Subcutaneous abdominal adipose tissue (tissue), 5 donors: ENCODE results near the gene TSPAN14.

Source experiments
- H3K27ac ChIP-seq: one replicate; pipeline ENCODE4 v1.7.0; 2013; ENCODE audit warnings: low read depth, mild to moderate bottlenecking, inconsistent platforms, low read length, moderate library complexity
- H3K27me3 ChIP-seq, 5 donors: one replicate each; pipeline ENCODE4 v1.7.0; 2013; ENCODE audit warnings: low read length in 5 of 5, inconsistent platforms in 1 of 5; ENCODE audit not compliant: control insufficient read depth in 5 of 5, insufficient read depth in 4 of 5
- H3K36me3 ChIP-seq, 5 donors: one replicate each; pipeline ENCODE4 v1.7.0; 2013; ENCODE audit warnings: low read length in 5 of 5; ENCODE audit not compliant: control insufficient read depth in 5 of 5, insufficient read depth in 5 of 5
- H3K4me1 ChIP-seq, 5 donors: one replicate each; pipeline ENCODE4 v1.7.0; 2013; ENCODE audit warnings: low read length in 5 of 5, mild to moderate bottlenecking in 3 of 5, moderate library complexity in 1 of 5; ENCODE audit not compliant: control insufficient read depth in 5 of 5, insufficient read depth in 5 of 5
- H3K4me3 ChIP-seq, 5 donors: one replicate each; pipeline ENCODE4 v1.7.0; 2013; ENCODE audit warnings: low read length in 5 of 5, low read depth in 1 of 5
- H3K9ac ChIP-seq, 5 donors: one replicate each; pipeline ENCODE4 v1.7.0; 2013; ENCODE audit warnings: low read length in 5 of 5, mild to moderate bottlenecking in 4 of 5, moderate library complexity in 3 of 5
- H3K9me3 ChIP-seq, 5 donors: one replicate each; pipeline ENCODE4 v1.7.0; 2013; ENCODE audit warnings: low read length in 5 of 5; ENCODE audit not compliant: control insufficient read depth in 5 of 5
- donor health status: healthy.
- donor health status: healthy.
- donor health status: healthy.
- donor health status: healthy.
- donor health status: healthy.

The TSPAN14 gene

DNA sequence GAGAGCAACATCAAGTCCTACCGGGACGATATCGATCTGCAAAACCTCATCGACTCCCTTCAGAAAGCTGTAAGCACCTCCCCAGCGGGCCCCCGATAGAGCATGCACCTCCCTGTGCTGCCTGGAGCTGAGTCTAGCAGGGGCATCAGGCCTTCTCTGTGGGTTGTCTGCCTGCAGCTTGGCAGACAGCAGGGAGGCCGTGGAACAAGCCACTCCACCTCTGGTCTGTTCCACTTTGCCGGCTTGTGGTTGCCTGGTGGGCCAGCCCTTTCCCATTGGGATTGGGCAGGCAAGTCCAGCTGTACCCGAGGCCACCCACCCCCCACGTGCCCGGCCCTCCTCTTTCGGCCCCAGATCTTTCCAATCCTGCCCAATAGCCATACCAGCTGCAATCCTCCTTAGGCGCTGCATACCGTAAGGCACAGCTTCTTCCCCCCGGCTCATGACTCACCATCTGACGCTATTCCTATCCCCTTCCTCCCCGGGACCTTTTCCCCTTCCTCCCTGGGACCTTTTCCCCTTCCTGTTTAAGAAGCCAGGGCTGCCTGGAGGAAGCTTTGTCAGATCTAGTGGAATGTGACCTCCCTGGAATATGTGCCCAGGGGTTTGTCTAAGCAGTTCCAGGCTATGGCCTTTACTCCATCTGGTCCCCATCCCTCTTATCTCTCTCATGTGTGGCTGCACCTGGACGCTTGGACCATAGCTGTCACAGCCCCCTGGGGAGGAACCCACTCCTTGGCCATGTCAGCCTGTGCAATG lies 55.5 kb downstream of the TSPAN14 start:
- peaks cover 7 to 73% (median 70%) of the 10 kb centered on the region in 5 donors for H3K36me3 ChIP-seq
- peak overlapping the region in 4 of 5 donors; percentile 15 to 63 (median 54) for H3K9ac ChIP-seq
- H3K4me1 ChIP-seq: peaks cover 19 to 76% (median 58%) of the 10 kb centered on the region in 5 donors
- H3K4me3 ChIP-seq: peak overlapping the region in 1 of 5 donors; percentile 17
- H3K27me3 ChIP-seq: no peaks in the 10 kb centered on the region
- H3K9me3 ChIP-seq: no peaks in the 10 kb centered on the region
- peak overlapping the region; percentile 92 for H3K27ac ChIP-seq

DNA sequence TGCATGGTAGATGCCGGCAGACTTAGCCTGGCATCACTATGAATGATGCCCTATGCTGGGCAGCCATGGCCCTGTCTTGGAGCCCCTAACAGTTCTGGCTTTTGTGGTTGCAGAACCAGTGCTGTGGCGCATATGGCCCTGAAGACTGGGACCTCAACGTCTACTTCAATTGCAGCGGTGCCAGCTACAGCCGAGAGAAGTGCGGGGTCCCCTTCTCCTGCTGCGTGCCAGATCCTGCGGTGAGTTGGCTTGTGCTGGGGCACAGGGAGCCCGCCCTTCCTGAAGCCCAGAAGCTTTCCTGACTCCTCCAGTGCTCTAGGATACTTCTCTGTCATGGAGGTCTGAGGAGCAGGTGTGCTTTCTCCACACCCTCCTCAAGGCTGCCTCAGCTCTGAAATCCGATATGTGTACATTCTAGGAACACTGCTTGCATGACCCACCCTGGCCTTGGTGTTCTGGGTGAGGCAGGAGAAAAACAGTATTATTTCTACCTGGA lies 58.0 kb downstream of the TSPAN14 start:
- peak overlapping the region; percentile 92 for H3K27ac ChIP-seq

DNA sequence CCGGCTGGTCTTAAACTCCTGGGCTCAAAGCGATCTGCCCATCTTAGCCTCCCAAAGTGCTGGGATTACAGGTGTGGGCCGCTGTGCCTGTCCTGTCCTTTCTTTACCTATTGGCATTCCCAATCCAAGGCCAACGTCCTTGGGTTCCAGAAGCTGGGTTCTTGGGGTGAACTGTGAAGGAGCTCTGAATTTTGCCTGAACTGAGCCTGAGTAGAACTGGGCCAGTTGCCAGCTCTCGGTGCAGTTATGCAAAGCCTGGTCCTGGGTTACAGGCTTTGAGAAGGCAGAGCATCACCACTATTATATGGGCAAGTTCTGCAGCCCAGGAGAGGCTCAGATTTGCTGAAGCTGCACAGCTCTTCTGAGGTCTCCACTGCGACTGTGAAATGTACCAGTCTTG lies 59.0 kb downstream of the TSPAN14 start:
- Histone ChIP-seq H3K4me3 (no peak overlapping the region), H3K9me3 (no peaks in the 10 kb centered on the region), H3K36me3 (peaks cover 7 to 98% (median 93%) of the 10 kb centered on the region in 5 donors), H3K27me3 (no peaks in the 10 kb centered on the region), H3K9ac (no peak overlapping the region), H3K27ac (no peak overlapping the region), H3K4me1 (peaks cover 19 to 66% (median 48%) of the 10 kb centered on the region in 5 donors)

More for the DNA sequence above, 58.0 kb downstream of the TSPAN14 start:
- Histone ChIP-seq H3K9me3 (no peaks in the 10 kb centered on the region), H3K36me3 (peaks cover 7 to 92% (median 85%) of the 10 kb centered on the region in 5 donors), H3K4me3 (no peak overlapping the region), H3K27me3 (no peaks in the 10 kb centered on the region), H3K9ac (peak overlapping the region in 1 of 5 donors; percentile 19), H3K4me1 (peaks cover 15 to 65% (median 44%) of the 10 kb centered on the region in 5 donors)

DNA sequence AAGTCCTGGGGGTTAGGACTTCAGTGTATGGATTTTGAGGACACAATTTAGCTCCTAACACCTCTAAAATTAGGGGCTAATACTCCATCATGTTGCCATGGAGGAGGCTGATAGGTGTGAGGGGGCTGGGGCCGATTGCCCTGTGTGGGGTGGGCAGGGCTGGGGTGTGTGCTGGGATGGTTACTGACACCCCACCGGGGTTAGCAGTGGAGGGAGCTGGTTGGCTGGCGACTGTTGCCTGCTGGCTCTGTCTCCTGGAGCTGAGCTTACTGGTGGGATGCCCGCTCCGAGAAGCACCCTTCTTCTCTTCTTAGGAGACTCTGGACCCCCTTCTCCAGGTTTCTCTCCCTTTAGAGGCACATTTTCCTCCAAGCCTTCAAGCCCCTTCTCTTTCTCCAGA lies 61.4 kb downstream of the TSPAN14 start:
- Histone ChIP-seq H3K36me3 (peaks cover 9 to 98% (median 95%) of the 10 kb centered on the region in 5 donors), H3K4me1 (peaks cover 13 to 60% (median 39%) of the 10 kb centered on the region in 5 donors), H3K27me3 (no peaks in the 10 kb centered on the region), H3K4me3 (no peak overlapping the region), H3K9me3 (no peaks in the 10 kb centered on the region), H3K27ac (peak overlapping the region; percentile 72), H3K9ac (no peak overlapping the region)

DNA sequence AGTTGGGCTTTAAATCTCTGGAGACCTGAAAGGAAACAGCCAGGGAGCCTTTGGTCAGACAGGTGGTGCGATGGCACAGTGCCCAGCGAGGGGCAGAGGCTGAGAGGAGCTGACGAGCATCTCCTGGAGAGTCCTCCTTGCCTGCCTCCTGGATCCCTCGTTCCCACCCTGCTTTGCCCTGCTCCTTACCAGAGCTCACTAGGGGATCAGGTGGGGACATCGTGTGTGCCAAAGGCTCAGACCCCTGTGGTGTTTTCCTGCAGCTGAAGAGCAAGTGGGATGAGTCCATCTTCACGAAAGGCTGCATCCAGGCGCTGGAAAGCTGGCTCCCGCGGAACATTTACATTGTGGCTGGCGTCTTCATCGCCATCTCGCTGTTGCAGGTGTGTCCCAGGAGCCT lies 61.8 kb downstream of the TSPAN14 start:
- H3K36me3 ChIP-seq: peaks cover 9 to 100% (median 98%) of the 10 kb centered on the region in 5 donors
- H3K9me3 ChIP-seq: no peaks in the 10 kb centered on the region
- H3K9ac ChIP-seq: no peak overlapping the region
- no peaks in the 10 kb centered on the region for H3K27me3 ChIP-seq
- no peak overlapping the region for H3K4me3 ChIP-seq
- peak overlapping the region; percentile 72 for H3K27ac ChIP-seq
- H3K4me1 ChIP-seq: peaks cover 13 to 59% (median 39%) of the 10 kb centered on the region in 5 donors

DNA sequence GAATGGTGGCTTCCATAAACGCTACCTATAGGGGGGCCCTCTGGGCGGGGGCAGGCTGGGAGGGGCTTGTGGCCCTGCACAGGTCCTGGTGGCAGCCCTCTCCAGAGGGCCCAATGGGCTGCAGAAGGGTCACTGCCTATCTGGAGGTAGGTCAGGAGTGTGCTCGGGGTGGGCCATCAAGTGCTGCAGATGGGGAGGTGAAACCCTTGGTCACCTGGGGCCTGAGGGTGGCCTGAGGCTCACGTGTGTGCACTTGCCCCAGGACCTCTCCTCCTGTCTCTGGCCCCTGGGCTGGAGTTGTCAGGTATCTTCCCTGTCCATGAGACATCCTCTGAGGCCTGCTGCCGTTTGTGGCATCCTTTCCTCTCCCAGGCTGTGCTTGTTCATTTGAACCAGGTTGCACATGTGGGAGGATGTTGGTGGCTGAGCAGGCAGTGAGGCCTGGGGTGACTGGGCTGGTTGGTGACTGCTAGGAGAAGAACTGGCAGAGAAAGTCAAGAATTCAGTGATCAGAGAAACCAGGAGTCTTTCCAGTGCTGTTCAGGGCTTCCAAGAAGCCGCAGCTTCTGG lies 62.5 kb downstream of the TSPAN14 start:
- Histone ChIP-seq H3K27ac (peak overlapping the region; percentile 72), H3K27me3 (no peaks in the 10 kb centered on the region), H3K9ac (peak overlapping the region in 3 of 5 donors; percentile 16 to 64 (median 49)), H3K4me3 (no peak overlapping the region), H3K4me1 (peaks cover 13 to 52% (median 33%) of the 10 kb centered on the region in 5 donors), H3K9me3 (no peaks in the 10 kb centered on the region), H3K36me3 (peaks cover 9 to 99% (median 96%) of the 10 kb centered on the region in 5 donors)

DNA sequence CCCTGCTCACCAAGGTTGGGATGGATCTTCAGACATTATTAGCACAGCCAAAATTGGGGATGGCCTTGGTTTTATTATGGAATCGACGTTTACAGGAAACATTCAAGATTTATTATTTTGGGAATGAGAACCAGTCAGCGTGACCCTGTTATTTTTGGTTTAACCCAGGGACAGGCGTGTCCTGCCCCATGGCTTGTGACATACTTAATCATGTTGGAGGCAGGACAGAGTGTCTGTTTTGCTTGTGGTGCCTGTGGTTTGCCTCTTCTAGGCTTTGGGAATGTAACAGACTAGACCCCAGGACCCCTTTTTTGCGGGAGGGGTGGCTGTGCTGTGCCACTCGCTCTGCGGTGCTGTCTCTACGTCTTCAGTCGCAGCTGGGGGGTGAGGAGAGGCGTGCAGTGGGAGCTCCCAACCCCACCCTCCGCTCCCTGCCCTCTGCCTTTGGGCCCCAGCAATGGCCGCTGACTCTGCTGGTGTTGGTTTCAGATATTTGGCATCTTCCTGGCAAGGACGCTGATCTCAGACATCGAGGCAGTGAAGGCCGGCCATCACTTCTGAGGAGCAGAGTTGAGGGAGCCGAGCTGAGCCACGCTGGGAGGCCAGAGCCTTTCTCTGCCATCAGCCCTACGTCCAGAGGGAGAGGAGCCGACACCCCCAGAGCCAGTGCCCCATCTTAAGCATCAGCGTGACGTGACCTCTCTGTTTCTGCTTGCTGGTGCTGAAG lies 63.5 kb downstream of the TSPAN14 start:
- Histone ChIP-seq H3K4me3 (no peak overlapping the region), H3K36me3 (peaks cover 9 to 90% (median 87%) of the 10 kb centered on the region in 5 donors), H3K9ac (peak overlapping the region in 2 of 5 donors; percentile 12 to 64), H3K27me3 (no peaks in the 10 kb centered on the region), H3K27ac (peak overlapping the region; percentile 72), H3K9me3 (no peaks in the 10 kb centered on the region), H3K4me1 (peaks cover 12 to 45% (median 33%) of the 10 kb centered on the region in 5 donors)

DNA sequence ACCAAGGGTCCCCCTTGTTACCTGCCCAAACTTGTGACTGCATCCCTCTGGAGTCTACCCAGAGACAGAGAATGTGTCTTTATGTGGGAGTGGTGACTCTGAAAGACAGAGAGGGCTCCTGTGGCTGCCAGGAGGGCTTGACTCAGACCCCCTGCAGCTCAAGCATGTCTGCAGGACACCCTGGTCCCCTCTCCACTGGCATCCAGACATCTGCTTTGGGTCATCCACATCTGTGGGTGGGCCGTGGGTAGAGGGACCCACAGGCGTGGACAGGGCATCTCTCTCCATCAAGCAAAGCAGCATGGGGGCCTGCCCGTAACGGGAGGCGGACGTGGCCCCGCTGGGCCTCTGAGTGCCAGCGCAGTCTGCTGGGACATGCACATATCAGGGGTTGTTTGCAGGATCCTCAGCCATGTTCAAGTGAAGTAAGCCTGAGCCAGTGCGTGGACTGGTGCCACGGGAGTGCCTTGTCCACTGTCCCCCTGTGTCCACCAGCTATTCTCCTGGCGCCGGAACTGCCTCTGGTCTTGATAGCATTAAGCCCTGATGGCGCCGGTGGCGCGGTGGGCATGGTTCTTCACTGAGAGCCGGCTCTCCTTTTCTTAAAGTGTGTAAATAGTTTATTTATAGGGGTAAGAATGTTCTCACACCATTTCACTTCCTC lies 64.2 kb downstream of the TSPAN14 start:
- H3K9me3 ChIP-seq: no peaks in the 10 kb centered on the region
- no peaks in the 10 kb centered on the region for H3K27me3 ChIP-seq
- H3K36me3 ChIP-seq: peaks cover 9 to 83% (median 81%) of the 10 kb centered on the region in 5 donors
- peaks cover 12 to 44% (median 33%) of the 10 kb centered on the region in 5 donors for H3K4me1 ChIP-seq
- no peak overlapping the region for H3K9ac ChIP-seq
- peak overlapping the region; percentile 72 for H3K27ac ChIP-seq
- H3K4me3 ChIP-seq: no peak overlapping the region

DNA sequence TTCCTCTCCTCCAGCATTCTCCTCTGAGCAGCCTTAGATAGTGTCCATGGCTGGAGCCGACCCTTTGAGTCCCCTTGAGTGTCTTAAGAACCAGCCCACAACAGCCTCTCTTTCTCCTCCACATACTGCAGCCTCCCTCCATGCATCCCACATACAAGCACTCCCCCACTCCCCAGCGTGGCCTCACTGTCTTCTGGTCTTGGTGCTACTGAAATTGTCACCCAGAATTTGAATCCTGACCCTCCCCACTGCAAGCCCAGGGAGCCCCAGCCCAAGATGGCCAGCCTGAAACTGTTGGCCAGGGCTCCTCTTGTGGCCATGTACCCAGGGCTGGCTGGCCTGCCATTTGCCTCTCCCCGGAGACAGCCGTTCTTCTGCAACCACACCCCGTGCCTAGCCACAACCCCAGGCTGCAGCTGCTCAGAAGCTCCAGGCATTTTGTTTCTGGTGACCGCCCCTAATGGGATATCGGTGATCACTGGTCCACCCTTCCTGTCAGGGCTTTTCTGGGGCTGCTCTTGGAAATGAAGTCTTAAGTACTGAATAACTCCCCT lies 64.8 kb downstream of the TSPAN14 start:
- Histone ChIP-seq H3K27ac (peak overlapping the region; percentile 72), H3K36me3 (peaks cover 3 to 77% (median 75%) of the 10 kb centered on the region in 5 donors), H3K27me3 (no peaks in the 10 kb centered on the region), H3K9ac (no peak overlapping the region), H3K4me3 (no peak overlapping the region), H3K9me3 (no peaks in the 10 kb centered on the region), H3K4me1 (peaks cover 12 to 46% (median 37%) of the 10 kb centered on the region in 5 donors)
